WI38 (cell line): ENCODE data around the gene NAV1.

Experiments used
- H3K4me3 ChIP-seq: 2 replicates; pipeline ENCODE4 v1.5.1; 2011; ENCODE audit warnings: low read depth, mild to moderate bottlenecking, control low read depth, low read length
- CTCF ChIP-seq: IDR thresholded peaks from 2 replicates; pipeline ENCODE4 v1.5.1; 2012; ENCODE audit warnings: low read depth, mild to moderate bottlenecking, control low read depth, low read length

Gene NAV1

GRCh38 chr1:201505503-201505890, 33.4 kb upstream of the NAV1 start:
- TF ChIP-seq CTCF, result no peak
- H3K4me3 ChIP-seq, result peak overlapping the region; percentile 89

DNA sequence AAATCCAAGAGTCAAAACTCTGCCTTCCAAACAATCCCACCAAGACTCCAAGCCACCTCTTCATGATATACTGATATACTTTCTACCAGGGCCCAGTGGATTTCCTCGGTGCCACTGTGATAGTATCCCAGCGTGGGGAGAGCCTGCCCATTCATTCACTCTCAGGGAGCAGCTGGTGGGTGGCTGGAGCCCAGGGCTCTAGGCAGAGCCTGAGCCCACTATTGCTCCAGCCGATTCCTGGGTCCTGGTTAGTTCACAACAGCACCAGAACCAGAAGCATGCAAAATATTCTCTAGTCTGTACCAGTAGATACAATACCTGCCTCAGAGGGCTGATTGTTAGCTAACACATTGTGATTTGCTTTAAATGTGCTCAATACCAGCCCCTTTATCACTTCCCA, 32.8 kb upstream of the NAV1 start:
- TF ChIP-seq CTCF, result no peak
- H3K4me3 ChIP-seq, result peak overlapping the region; percentile 89

- H3K4me3 ChIP-seq, result peak within 1 kb of the TSS; percentile 89
- TF ChIP-seq CTCF, result no peak
These were observed 32.2 kb upstream of the NAV1 start, which contains the start of gene CSRP1 for GRCh38 chr1:201506557-201507359. TSS of gene CSRP1 (minus strand) at chr1:201507123. CDS start at chr1:201496303, 10,820 bp downstream.

DNA sequence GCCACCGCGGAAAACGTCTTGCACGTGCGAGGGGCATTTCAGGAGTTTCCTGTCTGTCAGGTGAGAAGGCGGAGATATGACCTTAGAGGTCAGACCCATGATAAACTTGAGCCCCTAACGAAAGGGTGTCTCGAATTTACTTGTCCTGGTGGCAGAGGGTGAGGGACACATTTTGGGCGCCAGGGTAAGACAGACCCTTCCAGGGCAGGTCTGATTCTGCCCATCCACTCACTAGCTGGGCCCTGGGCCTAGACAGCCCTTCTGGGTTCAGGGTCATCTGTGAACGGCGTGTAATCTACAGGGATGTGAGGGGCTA, 31.6 kb upstream of the NAV1 start:
- TF ChIP-seq CTCF, result no peak
- peak overlapping the region; percentile 89 for H3K4me3 ChIP-seq

- H3K4me3 ChIP-seq, result no peak overlapping the region
- no peak for TF ChIP-seq CTCF
These were observed 30.1 kb upstream of the NAV1 start for GRCh38 chr1:201508809-201509208.

- H3K4me3 ChIP-seq, result no peak overlapping the region
- no peak for TF ChIP-seq CTCF
These were observed 29.1 kb upstream of the NAV1 start for GRCh38 chr1:201509601-201510374.

- TF ChIP-seq CTCF, result no peak
- no peak overlapping the region for H3K4me3 ChIP-seq
These were observed 28.2 kb upstream of the NAV1 start for GRCh38 chr1:201510734-201511133.
